ENCODE measurements around the gene STKLD1.
"Not testable (repeated sequence)": the region's sequence is repeated elsewhere in the genome, so short reads cannot be mapped to it uniquely, and the experiment has no call there.

The STKLD1 gene

DNA sequence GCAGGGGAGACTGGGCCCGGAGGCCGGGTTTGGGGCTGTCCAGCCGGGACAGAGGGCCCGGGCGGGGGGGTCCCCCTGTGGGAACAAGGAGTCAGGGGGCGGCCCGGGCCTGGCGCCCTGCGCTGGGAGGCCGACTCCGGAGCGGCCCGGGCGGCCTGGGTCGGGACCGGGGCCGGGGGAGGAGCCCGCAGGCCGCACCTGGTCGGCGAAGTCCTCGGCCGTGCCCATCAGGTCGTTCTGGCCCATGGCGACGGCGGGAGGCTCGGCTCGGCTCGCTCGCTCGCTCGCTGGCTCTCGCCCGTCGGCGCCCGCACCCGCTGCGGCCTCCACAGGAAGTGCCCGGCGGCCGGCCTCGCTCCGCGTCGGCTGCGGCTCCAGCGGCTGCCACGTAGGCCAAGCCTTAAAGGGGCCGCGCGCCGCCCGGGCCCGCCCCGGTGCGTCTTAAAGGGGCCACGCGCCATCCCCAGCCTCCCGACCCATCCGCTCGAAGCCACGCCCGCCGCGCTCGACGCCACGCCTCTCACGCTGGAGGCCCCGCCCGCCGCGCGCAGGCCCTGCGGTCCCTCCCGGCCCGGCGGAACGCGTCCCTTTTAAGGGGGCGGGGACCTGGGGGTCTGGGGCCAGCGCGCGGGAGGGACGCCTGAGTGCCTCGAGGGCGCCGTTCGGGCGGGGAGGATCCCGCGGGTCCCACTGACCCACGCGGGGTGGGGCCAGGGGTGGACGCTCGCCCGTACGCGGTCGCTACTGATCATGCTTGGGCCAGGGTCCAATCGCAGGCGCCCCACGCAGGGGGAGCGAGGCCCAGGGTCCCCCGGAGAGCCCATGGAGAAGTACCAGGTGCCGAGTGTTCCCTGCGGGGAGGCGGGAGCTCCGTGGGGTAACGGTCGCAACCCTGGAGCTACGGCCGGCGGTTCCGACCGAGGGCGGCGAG is at the start of gene STKLD1, which contains the start of gene SURF4:
Gene STKLD1, plus strand, starts transcription at position 643 of the 931 bp plus-strand sequence. Its CDS starts 108 bp downstream, at position 751.
Gene SURF4, minus strand, starts transcription at position 337 of the 931 bp plus-strand sequence. Its CDS starts 91 bp downstream, at position 246.
- DNase-seq (ENCODE audit: low read depth in 3 of 3, low spot score in 1 of 3), result peak; percentile 82 to 97 (median 90)

DNA sequence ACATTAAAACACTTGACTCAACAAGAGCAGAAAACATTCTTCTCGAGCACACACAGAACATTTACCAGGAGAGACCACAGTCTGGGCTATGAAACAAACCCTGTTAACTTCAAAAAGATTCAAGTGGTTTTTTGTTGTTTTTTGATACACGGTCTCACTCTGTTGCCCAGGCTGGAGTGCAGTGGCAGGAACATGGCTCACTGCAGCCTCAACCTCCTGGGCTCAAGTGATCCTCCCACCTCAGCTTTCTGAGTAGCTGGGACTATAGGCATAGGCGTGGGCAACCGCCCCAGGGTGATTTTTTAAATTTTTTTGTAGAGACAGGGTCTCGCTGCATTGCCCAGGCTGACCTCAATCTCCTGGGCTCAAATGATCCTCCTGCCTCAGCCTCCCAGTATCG is 49.1 kb upstream of the STKLD1 start:
- DNase-seq (ENCODE audit: low read depth in 3 of 3, low spot score in 1 of 3), result not testable (repeated sequence)

DNA sequence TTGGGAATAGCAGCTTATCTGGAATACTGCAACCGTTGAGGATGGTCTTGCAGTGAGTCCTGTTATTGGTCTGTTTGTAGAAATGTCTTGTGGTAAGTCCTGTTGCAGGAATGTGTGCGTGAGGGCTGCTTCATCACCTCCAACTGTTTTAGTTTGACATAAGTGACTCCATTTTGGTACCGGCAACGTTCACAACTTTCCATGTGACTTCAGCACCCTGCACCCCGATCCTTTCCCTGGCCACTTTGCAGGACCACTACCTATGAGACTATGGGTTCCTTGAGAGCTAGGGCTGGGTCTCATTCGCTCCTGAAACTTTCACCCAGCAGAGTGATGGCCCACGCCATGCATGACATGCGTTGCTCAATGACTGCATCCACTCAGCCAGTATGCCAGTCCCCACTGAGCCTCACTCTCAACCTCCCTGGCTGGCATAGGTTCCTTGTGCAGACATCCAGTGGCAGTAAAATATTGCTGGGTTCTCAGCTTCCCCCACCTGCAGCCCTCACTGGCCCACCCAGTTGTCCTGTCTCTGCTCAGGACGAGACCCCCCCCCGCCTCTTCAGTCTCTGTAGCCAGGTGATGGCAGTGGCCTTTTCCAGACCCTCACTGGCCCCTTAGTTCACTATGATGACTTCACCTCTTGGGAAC is 48.2 kb upstream of the STKLD1 start:
- no peak for DNase-seq (ENCODE audit: low read depth in 3 of 3, low spot score in 1 of 3)

DNA sequence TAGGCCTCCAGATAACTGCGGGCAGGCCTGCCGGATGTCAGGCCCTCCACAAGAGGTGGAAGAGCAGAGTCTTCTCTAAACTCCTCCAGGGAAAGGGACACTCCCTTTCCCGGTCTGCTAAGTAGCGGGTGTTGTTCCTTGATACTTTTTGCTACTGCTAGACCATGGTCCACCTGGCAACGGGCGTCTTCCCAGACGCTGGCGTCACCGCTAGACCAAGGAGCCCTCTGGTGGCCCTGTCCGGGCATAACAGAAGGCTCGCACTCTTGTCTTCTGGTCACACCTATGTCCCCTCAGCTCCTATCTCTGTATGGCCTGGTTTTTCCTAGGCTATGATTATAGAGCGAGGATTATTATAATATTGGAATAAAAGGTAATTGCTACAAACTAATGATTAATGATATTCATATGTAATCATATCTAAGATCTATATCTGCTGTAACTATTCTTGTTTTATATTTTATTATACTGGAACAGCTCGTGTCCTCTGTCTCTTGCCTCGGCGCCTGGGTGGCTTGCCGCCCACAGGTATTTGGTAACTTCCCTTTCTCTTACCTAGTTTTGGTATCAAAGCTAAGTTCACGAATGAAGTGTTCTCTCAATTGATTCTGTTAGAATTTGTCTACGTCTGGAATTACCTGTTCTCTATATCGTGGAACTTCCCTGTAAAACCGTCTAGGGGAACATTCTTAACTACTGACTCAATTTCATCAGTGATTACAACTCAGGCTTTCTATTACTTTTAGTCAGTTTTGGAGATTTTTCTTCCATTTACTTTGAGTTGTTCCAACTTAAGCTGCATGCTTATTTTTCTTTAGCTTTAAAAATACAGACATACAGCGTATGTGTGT is 46.6 kb upstream of the STKLD1 start:
- not testable (repeated sequence) for DNase-seq (ENCODE audit: low read depth in 3 of 3, low spot score in 1 of 3)

DNA sequence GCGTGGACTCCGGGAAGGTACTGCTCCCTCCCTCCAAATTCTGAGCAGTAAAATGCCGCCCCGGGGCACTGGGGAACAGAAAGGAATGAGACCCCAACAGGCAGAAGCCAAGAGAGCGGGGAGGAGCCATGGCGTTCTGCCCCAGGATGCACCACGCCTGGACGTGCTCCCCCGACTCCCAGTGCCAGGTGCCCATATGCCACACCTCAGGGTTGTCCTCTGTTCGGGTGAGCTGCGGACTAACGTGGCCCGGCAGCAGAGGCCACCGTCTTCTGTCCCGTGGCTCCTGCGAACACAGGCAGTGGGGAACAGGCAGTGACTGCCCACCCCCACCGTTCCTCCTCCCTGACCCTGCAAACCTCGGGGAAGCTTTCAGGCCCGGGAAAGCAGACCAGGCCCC is 44.9 kb upstream of the STKLD1 start:
- DNase-seq (ENCODE audit: low read depth in 3 of 3, low spot score in 1 of 3), result no peak

DNA sequence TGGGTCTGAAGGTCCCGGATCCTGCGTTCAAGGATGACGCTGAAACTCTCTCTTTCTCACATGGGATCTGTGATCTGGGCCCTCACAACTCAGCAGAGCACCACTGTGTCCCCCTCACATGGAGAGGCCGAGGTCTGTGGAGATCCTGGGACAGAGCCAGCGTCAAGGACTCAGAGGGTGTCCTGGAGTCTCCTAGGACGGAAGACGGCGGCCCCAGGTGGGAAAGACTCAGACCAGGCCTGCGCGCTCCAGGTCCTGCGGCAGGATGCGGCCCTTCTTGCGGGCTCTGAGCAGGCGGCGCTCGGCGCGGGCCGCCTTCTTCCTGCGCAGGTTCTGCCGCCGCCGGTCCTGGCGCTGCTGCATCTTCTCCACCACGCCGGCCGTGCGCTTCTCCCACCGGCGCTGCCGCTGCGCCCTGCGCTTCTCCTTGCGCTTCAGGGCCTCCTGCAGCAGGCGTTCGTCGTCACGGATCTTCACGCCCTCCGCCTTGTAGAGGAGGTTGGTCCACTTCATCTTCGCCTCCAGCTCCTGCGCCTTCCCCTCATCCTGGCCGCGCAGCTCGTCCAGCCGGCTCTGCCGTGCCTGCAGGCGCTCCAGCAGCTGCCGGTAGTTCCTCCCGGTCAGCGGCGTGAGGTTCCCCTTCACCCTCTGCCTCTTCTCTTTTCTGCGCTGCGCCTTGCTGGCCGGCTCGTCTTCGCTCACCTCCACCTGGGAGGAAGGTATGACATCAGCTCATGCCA is 44.4 kb upstream of the STKLD1 start:
- DNase-seq (ENCODE audit: low read depth in 3 of 3, low spot score in 1 of 3), result no peak

DNA sequence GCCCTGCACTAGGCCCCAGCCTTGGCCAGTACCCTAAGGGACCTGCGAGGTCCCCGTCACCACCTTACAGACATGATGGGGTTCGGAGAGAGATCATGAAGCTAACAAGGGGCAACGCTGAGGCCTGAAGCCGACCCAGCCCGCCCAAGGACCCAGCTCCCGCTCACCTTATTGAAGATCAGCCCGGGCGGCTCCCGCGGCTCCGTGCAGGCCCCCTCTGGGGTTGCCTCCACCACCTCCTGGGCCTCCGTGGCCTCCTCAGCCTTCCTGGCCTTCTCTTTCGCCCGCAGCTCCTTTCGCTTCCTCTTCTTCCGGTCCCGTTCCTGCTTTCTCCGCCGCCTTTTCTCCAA is 43.8 kb upstream of the STKLD1 start:
- no peak for DNase-seq (ENCODE audit: low read depth in 3 of 3, low spot score in 1 of 3)

DNA sequence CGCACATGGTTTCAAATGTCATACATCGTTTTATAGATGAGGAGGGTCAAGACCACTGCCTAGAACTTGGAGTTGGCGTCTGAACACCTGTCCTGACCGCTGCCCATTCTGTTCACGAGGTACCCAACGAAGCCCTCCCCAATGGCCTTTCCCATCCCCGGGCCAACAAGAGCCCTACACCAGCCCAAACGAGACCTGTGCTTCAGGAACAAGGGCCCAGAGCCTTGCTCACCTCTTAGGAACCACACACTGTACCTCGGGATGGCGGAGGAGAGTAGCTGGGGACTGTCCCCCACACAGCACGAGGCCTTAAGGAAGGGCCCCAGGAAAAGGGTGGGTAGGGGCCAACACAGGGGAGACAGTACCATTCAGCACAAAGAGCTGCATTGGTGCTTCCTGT is 43.2 kb upstream of the STKLD1 start:
- no peak for DNase-seq (ENCODE audit: low read depth in 3 of 3, low spot score in 1 of 3)

DNA sequence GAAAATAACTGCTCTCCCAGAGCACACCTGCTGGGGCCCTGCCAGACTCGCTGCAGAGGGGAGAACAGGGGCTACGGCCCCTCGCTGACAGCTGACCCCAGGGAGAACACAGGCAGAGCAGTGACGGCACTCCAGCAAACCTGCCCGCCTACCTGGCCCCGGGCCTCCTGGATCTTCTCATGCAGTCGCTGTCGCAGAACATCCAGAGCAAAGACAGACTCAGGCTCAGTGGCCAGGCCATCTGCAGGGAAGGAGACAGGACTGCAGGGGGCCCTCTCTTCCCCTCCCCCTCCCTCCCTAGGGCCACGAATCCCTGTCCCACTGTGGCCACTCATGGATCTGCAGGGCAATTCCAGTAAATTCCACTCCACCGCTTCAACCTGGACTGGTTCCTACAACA is 42.6 kb upstream of the STKLD1 start:
- DNase-seq (ENCODE audit: low read depth in 3 of 3, low spot score in 1 of 3), result no peak

DNA sequence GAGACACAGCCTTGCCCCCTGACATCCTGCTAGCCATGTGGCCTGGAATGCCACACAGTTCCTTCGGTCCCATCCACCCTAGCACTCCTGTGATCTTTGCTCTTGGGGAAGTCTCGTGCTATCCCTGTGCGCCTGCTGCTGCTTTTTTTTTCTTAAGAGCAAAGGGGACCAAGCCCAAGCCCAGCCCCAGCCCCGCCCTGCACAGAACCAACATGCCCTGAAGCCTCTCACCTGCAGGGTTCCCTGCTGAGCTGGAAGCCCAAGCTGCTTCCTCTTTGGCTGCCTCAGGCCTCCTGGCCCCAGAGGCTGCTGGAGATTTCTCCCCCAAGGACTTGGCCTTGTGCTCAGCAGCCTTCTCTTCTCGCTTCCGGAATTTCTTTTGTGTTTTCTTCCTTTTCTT is 42.0 kb upstream of the STKLD1 start:
- DNase-seq (ENCODE audit: low read depth in 3 of 3, low spot score in 1 of 3), result no peak

DNA sequence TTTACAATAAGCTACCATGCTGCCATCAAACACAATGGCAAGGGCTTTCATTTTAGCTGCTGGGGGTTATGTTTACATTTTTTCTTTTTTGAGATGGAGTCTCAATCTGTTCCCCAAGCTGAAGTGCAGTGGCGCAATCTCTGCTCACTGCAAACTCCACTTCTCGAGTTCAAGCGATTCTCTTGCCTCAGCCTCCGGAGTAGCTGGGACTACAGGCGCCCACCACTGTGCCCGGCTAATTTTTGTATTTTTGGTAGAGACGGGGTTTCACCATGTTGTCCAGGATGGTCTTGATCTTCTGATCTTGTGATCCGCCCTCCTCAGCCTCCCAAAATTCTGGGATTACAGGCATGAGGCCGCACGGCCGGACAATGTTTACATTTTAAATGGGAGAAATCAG is 41.3 kb upstream of the STKLD1 start:
- DNase-seq (ENCODE audit: low read depth in 3 of 3, low spot score in 1 of 3), result not testable (repeated sequence)

DNA sequence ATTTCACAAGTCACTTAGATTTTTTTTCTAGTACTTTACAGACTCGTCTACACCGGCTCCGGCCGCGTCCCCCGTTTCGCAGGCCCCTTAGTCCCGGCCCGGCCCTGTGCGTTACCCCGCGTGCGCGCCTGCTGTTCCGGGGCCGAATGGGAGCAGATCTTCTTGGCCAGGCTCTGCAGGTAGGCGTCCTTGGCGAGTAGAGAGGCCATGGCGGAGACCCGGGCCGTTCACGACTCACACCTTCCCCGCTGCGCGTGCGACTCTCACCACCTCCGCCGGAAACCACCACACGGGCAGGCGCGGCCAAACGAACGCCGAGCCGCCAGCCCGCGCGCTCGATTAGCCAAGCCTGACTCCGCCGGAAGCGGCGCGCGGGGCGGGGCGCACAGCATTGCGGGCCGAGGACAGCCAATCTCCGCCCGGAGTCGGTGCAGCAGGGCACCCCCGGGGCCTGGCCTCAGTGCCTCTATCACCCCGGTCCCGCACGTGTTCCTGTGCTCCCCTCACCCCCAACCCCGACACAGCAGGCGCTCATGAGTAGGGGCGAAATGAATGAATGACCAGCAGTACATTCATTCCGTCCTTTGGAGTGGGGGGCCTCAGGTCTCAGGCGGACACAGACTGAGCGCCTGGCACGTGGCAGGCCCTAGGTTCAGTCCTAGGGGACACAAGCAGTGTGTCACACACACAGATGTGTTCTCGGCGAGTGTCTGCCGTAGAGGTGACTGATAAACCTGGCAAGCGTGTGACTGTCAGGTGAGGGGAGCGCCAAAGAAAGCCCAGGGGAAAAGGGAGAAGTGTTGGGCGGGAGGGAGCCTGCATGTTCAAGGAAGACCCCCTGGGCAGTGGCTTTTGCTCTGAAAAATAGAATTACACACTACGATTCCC is 40.0 kb upstream of the STKLD1 start, which contains the start of gene SURF6:
Gene SURF6, minus strand, starts transcription at position 265 of the 888 bp plus-strand sequence. Its CDS starts 56 bp downstream, at position 209.
- DNase-seq (ENCODE audit: low read depth in 3 of 3, low spot score in 1 of 3), result peak; percentile 76 to 89 (median 85)

DNA sequence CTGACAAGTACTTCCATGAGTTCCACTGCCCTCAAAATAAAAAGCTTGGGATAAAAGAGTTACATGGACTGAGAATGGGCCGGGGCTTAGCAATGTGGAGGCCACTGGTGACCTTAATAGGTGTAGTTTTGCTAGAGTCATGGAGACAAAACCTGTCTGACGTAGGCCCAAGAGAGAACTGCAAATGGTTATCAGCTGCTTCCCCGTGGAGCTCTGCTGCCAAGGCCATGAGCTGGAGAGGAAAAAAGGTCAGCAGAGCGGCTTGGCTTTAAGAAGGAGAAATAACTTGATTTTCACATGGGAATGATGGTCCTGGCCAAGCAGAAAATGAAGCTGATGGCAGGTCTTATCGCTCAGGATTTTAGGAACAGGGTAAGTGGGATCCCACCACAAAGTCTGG is 36.5 kb upstream of the STKLD1 start:
- no peak for DNase-seq (ENCODE audit: low read depth in 3 of 3, low spot score in 1 of 3)

DNA sequence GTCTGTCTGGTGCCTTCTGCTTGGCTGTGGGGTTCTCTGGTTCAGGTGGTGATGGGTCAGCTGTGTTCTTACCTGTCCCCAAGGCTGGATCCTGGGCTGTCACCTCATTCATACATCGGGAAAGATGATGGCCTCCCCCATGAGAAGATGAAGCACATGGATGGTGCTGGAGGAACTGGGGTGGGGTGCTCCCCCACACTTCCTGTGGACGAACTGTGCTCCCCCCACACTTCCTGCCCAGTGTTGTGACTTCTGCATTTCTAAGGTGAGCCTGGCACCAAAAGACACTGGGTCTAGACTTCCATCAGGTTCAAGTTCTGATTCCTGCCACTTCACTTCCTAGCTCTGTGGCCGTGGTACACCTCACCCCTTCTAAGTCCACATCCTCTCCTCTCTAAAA is 35.9 kb upstream of the STKLD1 start:
- no peak for DNase-seq (ENCODE audit: low read depth in 3 of 3, low spot score in 1 of 3)

DNA sequence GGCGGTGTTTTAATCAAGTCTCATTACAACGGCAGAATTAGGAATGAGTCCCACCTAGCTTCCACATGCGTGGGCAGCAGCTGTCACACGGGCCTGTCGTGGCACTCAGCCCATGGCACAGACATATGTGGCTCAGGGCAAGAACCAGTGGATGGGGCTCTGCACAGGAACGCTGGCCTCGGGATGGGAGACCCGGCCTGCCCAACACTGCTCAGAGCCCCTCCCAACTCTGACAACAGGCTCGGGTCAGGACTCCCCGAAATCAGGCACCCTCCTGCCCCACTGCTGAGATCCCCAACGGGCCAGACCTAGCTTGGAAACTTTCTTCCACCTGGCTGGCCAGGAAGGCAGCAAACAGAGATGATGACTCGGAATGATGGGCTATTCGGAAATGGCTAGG is 35.2 kb upstream of the STKLD1 start:
- DNase-seq (ENCODE audit: low read depth in 3 of 3, low spot score in 1 of 3), result no peak

DNA sequence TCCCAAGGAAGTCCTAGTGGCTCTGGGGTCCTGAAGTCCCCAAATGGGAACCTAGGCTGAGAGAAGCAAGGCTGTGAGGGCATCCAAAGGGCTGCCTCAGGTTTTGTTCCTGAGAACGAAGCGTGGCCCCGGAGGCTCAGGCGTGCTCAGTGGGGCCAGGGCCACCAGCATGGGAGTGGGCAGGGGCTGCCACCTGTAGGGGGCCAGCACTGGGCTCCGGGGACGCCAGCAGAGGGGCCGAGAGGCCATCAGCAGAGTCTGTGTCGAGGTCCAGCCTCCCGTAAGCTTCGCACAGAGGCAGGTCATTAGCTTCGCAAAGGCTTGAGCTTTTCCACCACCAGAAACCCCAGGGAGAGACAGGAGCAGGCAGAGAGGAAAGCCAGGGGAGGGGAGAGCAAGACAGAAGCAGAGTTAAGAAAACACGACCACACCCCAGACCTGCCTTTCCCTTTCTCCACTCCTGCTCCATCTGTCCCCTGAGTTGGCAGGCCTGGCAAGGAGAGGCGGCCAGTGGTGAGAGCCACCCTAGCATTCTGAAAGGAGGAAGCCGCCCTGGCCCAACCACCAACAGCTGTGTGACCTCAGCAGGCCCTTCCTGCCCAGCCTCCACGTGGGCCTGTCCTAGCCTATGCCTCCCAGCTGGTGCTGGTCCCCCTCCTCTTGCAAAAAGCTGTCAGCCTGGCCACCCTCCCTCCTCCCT is 34.6 kb upstream of the STKLD1 start:
- DNase-seq (ENCODE audit: low read depth in 3 of 3, low spot score in 1 of 3), result no peak

DNA sequence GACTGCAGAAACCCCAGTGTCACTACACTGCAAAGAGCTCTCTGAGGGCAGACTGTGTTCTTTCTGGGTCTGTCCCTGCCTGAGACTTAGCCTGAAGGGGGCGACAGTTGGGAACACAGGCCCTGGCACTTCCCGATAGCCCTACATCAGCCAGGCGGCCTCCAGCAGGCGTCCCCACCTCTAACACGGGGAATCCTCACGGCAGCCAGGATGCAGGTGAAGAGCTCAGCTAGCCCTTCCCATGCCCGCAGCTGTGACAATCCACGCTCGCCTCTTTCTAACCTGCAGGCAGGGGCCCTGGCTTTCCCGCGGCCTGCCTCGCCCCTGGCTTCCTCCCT is 34.1 kb upstream of the STKLD1 start:
- no peak for DNase-seq (ENCODE audit: low read depth in 3 of 3, low spot score in 1 of 3)

DNA sequence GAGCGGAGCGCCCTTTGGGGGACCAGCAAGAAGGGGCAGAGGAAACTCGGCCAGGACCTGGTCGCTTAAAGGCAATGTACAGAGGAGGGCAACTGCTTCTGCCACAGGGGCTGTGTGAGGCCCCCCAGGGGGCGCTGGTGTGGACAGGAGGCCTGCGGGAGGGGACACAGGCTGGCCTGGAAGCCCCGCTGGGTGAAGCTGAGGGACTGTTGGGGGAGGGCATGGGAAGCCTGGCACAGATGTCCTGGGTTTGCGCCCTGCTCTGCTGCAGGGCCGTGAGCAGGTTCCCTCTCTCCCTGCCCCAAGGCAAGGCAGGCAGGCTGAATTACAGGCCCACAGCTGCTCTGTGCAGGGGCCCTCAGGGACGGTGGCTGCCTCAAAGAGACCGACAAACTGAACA is 33.6 kb upstream of the STKLD1 start:
- DNase-seq (ENCODE audit: low read depth in 3 of 3, low spot score in 1 of 3), result no peak

DNA sequence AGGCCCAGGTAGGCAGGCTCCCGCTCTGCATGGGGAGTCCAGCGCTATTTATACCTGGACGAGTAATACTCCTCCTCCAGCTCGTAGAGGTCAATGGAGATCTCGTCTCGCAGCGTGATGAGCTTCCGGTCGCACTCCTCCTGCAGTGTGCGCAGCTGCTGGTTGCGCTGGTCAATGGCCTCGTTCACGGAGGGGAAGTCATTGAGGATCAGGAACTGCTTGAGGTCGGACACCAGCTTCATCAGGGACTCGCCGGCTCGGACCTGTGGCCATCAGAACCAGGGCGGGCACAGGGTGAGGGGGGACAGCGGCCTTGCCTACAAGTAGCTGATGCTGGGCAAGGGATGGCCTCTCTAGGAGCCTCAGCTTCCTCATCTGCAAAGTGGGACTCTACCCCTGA is 32.1 kb upstream of the STKLD1 start:
- no peak for DNase-seq (ENCODE audit: low read depth in 3 of 3, low spot score in 1 of 3)
